HG02798 (cell line): ENCODE results near the gene NOSIP.
"Not testable (repeated sequence)": the region's sequence is repeated elsewhere in the genome, so short reads cannot be mapped to it uniquely, and the experiment has no call there.

Experiments
- ATAC-seq: cut with Tn5 transposase; IDR thresholded peaks from one replicate; pipeline ENCODE4 v1.9.1; 2021; ENCODE audit warnings: mild to moderate bottlenecking; ENCODE audit not compliant: unreplicated experiment, poor library complexity

Gene NOSIP, protein sequence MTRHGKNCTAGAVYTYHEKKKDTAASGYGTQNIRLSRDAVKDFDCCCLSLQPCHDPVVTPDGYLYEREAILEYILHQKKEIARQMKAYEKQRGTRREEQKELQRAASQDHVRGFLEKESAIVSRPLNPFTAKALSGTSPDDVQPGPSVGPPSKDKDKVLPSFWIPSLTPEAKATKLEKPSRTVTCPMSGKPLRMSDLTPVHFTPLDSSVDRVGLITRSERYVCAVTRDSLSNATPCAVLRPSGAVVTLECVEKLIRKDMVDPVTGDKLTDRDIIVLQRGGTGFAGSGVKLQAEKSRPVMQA

DNA sequence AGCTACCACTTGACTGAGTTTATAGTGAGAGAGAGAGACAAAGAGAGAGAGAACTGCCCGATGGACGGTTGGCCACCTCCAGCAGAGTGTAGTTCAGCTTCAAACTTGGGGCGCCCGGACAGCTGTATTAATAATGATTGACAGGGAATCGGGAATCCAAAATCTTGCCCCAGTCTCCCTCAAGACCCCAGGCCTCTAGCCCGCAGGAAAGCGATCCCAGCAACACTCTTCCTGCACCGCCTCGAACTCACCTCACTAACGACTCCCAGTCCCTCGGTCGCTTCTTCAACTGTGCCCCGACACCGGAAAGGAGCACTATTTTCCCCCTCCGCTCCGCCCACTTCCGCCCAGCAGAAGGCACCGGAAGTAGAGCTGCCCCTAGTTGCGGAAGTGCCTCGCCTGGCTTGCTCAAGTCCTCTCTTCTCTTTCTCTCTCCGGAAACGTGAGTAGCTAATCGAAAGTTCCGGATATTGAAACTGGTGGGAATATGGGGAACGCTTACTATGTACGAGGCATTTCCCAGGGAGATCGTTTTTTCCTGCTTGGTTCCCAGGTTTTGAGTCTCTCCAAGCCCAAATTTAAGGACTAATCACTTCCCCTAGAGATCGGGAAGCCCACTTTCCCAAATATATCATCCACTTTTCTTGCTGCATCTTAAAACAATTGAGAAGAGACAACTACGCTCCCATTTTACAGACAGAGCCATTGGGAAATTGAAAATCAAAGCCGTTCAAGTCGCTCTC lies at the start of gene NOSIP:
NOSIP (minus strand) TSS at position 293 of the 743 bp plus-strand sequence. CDS start 19,865 bp downstream, outside the sequence.
- ATAC-seq = peak; percentile 96

DNA sequence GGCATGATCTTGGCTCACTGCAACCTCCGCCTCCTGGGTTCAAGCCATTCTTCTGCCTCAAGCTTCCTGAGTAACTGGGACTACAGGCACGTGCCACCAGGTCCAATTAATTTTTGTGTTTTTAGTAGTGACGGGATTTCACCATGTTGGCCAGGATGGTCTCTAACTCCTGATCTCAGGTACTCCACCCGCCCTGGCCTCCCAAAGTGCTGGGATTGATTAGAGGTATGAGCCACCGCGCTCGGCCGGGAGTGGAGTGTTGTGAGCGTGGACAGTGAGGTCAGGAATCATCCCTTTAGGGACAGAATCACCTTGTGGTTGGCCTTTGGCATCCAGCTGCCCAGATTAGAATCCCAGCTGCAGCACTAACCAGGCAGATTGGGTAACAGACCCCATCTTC lies 49.3 kb upstream of the NOSIP start:
- ATAC-seq = no peak

DNA sequence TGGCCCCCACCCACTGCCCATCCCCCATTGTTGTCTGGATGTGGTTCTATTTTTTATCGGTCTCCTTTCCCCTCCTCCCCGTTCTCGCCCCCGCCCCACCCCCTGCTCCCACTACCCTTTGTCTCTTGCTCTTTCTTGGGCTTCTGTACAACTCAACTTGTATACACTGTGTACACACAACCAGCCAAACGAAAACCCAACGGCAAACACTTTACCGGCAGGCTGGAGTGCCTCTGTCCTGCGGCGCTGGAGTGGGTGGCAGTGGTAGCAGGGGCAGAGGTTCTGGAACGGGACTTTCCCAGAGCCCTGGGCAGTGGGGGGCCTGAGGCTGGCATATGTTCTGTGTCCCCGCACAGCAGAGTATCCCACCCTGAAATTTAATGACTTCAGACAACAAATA lies 45.9 kb upstream of the NOSIP start:
- ATAC-seq = no peak

DNA sequence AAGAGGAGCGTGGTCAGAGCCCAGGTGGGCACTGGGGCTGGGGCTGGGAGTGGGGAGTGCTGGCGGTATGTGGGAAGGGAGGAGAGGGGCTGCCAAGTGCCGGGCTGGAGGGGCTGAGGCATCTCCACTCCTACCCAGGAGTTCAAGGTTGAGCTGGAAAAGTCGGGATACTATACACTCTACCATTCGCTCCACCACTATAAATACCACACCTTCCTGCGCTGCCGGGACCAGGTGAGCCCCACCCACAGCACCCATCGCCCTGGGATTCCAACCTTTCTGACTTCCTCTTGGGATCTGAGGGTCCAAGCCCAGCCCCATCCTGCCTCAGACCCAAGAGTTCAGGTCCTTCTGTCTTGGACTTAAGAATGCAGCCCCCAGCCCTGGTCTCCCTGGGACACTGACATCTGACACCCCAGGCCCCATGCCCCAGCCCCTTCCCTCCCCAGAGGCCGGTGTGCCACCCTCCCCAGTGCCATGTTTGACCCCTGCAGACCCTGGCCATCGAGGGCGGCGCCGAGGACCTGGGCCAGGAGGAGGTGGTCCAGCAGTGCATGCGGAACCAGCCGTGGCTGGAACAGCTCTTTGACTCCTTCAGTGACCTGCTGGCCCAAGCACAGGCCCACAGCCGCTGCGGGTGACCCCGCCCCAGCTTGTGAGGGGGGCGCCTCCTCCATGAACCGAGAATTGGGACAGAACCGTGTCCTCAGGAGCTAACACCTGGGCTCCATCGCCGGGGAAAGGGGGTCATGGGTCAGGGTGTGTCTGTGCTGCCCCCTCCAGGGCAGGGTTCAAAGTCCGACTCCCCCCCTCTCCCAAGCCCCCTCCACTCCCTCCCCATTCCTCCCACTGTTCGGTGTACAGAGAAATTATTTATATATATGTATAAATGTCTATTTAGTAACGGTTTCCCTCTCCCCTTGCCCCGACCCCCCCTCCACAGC lies 44.9 kb upstream of the NOSIP start:
- ATAC-seq = no peak

DNA sequence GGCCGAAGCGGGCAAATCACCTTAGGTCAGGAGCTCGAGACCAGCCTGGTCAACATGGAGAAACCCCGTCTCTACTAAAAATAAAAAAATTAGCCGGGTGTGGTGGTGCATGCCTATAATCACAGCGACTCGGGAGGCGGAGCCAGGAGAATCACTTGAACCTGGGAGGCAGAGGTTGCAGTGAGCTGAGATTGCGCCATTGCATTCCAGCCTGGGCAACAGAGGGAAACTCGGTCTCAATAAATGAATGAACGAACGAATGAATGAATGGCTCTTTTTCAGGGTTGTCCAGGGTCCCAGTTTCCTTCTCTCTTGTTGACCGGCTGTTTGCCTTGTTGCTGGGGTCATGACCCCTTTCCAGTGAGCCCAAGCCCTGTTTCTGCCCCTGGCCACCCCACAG lies 37.5 kb upstream of the NOSIP start:
- ATAC-seq = not testable (repeated sequence)

DNA sequence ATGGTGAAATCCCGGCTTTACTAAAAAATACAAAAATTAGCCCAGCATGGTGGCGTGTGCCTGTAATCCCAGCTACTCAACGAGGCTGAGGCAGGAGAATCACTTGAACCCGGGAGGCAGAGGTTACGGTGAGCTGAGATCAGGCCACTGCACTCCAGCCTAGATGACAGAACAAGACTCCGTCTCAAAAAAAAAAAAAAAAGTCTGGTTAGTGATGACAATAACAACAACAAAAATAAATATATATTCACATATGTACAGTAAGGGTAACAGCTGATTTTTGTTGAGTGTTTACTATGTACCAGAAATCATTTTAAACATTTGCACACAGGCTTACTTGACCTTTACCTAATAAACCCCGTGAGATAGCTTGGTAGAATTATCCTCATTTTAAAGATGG lies 36.6 kb upstream of the NOSIP start:
- ATAC-seq = no peak

DNA sequence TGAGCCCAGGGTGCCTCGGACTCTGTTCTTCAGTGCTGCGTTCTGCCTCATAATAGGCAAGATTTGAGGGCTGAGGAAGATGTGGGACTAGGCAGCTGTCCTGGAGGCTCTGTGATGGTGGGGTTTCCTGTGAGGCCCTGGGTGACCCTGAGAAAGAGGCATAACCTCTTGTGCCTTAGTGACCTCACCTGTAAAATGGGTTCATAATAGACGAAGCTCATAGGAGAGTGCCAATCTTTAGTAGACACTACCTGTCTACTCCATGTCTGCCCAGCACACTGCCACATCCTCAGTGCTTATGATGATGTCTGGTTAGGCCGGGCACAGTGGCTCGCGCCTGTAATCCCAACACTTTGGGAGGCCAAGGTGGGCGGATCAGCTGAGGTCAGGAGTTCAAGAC lies 36.2 kb upstream of the NOSIP start:
- no peak for ATAC-seq

DNA sequence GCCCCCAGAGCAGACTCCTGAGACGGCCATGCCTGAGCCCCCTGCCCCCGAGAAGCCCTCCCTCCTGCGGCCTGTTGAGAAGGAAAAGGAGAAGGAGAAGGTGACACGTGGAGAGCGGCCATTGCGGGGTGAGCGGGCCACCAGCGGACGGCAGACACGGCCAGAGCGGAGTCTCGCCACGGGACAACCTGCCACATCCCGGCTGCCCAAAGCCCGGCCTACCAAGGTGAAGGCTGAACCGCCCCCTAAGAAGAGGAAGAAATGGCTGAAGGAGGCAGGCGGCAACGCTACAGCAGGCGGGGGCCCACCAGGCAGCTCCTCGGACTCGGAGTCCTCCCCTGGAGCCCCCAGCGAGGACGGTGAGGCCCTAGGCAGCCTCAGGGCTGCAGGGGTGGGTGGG lies 35.5 kb upstream of the NOSIP start:
- no peak for ATAC-seq

DNA sequence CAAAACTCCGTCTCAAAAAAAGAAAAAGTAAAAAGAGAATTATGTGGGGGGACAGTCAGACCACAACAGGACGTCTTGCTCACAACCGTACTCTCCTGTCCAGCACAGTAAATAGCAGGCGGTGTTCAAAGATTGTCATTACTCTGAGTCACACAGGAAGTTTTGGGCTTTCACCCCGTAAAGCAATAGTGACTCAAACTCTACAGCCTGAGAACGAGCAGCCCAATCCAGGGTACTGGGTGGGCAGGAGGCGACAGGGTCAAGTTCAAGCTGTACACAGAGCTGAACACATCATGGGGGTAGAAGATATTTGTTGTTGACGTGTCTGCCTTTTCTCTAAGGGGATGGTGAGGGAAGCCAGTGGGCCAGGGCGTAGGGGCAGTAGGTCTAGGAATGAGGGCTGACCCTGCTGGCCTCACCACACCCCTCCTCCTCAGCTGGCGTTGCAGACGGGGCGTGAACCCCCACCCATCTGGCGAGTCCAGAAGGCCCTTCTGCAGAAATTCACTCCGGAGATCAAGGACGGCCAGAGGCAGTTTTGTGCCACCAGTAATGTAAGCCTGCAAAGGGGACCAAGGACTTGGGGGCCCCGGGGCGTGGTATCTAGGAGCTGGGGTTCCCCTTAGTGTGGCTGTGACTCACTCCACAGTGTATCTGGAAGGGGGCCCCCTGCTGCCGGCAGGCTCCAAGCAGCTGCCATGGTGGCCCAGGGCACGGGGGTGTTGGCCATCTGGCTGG lies 33.9 kb upstream of the NOSIP start:
- ATAC-seq = no peak

DNA sequence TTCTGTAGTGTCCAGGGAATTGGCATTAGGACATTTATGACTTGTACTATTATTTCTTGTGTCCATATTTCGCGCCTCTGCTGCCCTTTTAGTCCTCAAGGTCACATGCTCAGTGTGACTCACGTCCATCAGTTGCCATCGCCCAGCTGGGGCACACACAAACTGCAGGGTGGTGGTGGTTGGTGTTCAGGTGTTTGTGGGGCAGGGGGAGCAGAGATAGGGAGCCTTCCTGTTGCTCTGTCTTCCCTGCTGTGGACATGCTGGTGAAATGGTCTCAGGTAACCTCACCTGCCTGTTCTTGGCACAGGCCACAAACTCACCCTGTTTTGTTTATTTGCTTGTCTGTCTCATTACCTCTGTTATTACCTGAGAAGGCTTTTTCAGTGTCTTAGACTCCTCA lies 33.0 kb upstream of the NOSIP start:
- ATAC-seq = no peak

DNA sequence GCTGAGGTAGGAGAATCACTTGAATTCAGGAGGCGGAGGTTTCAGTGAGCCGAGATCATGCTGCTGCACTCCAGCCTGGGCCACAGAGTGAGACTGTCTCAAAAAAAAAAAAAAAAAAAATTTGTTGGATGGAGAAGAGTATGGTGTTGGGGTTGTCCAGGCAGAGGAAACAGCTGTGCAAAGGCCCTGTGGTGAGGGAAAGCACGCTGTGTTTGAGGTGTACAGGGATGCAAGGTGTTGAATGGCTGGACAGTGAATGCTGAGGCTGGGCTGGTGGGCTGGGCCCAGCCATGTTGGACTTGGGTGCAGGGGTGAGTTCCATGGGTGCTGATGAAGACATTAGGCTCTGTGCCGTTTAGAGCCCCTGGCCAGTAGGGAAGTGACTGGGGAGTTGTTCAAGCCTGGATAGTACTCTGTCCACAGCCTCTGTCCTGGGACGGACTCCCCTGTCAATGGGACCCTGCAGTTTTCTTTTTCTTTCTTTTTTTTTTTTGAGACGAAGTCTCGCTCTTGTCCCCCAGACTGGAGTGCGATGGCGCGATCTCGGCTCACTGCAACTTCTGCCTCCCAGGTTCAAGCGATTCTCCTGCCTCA lies 29.2 kb upstream of the NOSIP start:
- ATAC-seq = no peak

DNA sequence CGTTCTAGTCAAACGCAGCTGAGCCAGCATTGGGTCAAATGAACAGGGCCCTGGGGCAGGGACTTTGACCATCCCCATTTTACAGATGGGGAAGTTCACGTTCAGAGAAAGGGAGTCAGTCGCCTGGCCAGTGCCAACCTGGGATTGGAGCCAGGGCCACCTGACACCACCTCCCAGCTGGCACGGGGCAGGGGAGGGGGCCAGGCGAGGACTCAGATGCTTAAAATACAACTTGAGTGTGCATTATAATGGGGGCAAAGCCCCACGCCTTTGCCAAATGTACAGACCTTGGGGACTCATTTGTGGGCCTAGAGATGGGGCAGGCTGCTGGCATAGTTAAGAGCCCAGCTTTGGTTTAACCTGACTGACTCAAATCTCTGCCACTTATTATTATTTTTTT lies 25.2 kb upstream of the NOSIP start:
- no peak for ATAC-seq

DNA sequence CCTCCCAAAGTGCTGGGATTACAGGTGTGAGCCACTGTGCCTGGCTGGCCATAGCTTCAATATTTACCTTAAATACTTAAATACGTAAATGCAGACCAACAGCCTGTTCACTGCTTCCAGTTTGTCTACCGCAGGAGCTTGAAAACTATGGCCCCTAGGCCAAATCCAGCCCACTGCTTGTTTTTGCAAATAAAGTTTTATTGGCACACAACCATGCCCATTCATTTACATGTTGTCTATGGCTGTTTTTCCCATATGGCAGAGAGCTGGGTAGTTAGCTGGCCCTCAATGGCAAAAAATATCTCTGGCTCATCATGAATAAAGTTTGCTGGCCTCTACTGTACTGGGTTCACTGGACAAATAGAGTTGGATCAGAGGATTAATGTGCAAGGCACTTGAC lies 22.4 kb upstream of the NOSIP start:
- no peak for ATAC-seq

DNA sequence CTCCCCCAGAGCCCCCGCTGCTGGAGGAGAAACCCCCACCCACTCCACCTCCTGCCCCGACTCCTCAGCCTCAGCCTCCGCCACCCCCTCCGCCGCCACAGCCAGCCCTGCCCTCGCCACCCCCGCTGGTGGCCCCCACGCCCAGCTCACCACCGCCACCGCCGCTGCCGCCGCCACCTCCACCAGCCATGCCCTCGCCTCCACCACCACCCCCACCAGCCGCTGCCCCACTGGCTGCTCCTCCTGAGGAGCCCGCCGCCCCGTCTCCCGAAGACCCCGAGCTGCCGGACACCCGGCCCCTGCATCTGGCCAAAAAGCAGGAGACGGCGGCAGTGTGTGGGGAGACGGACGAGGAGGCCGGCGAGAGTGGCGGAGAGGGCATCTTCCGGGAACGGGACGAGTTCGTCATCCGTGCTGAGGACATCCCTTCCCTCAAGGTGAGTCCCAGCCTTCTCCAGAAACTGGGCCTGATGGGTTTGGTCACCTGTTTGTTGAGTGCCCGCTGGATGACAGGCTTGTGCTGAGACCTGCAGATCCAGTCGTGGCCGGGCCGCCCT lies 21.2 kb upstream of the NOSIP start:
- no peak for ATAC-seq

DNA sequence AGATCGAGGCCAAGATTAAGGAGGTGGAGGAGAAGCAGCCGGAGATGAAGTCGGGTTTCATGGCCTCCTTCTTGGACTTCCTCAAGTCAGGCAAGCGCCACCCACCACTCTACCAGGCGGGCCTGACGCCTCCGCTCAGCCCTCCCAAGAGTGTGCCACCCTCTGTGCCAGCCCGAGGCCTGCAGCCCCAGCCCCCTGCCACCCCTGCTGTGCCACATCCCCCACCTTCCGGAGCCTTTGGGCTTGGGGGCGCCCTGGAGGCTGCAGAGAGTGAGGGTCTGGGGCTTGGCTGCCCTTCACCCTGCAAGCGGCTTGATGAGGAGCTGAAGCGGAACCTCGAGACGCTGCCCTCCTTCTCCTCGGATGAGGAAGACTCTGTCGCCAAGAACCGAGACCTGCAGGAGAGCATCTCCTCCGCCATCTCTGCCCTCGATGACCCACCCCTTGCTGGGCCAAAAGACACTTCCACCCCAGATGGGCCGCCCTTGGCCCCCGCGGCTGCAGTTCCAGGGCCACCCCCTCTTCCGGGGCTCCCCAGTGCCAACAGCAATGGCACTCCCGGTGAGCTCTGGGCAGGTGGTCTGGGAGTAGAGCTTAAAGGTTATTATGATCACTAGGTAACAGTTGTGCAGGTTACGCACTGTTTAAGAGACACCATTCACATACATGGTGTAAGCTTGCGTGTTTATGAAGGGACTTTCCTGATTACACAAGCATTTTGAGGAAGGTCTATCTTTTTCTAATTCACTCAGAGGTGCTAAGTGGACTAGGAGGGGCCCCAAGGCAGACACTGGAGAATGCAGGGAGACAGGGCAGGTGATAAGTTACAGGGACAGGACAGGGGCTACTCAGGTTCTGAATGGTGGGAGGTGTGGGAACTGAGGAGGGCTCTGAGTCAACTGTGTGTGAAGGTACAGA lies 19.3 kb upstream of the NOSIP start:
- ATAC-seq = no peak

DNA sequence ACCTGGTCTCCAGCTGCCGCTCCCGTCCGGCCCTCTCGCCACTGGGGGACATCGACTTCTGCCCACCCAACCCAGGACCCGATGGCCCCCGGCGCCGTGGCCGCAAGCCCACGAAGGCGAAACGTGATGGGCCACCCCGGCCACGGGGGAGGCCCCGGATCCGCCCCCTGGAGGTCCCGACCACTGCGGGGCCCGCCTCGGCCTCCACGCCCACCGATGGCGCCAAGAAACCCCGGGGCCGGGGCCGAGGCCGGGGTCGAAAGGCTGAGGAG lies 17.3 kb upstream of the NOSIP start:
- ATAC-seq = no peak

DNA sequence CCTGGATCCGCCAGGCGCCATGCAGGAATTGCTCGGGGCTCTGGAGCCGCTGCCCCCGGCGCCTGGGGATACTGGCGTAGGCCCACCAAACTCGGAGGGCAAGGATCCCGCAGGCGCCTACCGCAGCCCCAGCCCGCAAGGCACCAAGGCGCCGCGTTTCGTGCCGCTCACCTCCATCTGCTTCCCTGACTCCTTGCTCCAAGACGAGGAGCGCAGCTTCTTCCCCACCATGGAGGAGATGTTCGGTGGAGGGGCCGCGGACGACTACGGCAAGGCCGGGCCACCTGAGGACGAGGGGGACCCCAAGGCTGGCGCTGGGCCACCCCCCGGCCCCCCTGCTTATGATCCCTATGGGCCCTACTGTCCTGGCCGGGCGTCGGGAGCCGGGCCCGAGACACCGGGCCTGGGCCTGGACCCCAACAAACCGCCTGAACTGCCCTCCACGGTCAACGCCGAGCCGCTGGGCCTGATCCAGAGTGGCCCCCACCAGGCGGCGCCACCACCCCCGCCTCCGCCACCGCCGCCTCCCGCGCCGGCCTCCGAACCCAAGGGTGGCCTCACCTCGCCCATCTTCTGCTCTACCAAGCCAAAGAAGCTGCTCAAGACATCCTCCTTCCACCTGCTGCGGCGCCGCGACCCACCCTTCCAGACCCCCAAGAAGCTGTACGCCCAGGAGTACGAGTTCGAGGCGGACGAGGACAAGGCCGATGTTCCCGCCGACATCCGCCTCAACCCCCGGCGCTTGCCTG lies 16.8 kb upstream of the NOSIP start:
- no peak for ATAC-seq

DNA sequence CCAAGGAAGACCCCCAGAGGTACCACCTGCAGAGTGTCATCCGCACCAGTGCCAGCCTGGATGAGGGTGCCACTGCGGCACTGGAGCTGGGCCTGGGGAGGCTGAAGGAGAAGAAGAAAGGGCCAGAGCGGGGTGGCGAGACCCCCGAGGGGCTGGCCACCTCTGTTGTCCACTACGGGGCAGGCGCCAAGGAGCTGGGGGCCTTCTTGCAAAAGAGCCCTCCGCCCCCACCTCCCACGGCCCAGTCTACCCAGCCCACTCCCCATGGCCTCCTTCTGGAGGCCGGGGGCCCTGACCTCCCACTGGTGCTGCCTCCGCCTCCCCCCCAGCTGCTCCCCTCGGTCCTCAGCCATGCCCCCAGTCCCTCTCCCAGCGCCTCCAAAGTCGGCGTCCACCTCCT lies 16.1 kb upstream of the NOSIP start:
- no peak for ATAC-seq
